Midbrain (tissue), 1 donor: ENCODE data around the gene LFNG.

ENCODE experiments used
- DNase-seq: peaks from one replicate; lab custom pipeline; 2025; lab: John Stamatoyannopoulos, UW

Gene LFNG

GRCh38 chr7:2517678-2518507 lies 1.7 kb upstream of the LFNG start:
- no peak for DNase-seq

GRCh38 chr7:2518737-2519118 lies 846 bp upstream of the LFNG start:
- no peak for DNase-seq

GRCh38 chr7:2520131-2520760 lies 672 bp downstream of the LFNG start:
- DNase-seq = no peak

- no peak for DNase-seq
These were observed 1.3 kb downstream of the LFNG start for GRCh38 chr7:2520761-2521290.

DNA sequence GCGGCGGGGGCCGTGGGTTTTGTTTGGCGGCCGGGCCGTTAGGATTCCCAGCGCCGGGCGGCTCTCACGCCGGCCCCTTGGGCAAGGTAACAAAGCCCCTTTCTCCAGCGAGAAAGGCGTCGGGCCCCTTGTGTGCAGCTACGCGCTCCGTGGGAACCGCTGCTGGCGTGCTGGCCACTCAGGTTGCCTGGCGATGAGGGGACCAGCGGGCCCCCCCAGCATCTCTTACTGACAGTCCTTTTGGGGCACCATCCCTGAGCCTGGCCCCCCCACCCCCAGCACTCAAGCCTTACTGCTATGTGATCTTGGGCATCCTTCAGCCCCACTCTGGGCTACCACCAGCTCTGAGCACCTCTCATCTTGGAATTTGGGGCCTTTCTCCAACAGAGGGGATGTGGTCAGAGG lies 1.8 kb downstream of the LFNG start:
- peak; percentile 9 for DNase-seq

DNA sequence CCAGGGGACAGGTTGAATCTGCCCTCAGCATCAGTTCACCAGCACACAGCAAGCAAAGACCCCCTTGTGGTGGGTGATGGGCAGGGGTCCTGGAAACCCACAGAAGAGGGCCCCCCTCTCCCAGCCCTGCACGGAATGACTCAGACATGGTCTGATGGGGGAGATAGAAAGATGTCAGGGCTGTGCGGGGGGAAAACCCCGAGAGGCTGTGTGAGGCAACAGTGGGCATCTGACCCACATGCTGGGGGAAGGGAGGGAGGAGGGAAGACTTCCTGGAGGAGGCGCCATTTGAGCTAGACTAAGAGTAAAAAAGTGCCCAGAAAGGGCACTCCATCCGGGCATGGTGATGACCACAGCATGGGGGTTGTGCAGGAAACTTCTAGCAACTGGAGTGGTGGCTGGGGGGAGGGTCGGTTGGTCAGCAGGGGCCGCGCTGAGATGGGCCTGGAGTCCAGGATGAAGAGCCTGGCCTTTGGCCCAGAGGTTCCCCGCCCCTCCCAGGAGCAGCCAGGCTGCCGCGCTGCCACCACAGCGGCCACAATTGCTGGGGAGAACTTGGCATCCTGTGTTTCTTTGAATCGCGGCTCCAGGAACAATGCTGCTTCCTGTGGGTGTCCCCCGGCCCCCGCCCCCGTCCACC lies 2.5 kb downstream of the LFNG start:
- peak; percentile 13 for DNase-seq

GRCh38 chr7:2522780-2523433 lies 3.3 kb downstream of the LFNG start:
- DNase-seq = peak; percentile 35

DNA sequence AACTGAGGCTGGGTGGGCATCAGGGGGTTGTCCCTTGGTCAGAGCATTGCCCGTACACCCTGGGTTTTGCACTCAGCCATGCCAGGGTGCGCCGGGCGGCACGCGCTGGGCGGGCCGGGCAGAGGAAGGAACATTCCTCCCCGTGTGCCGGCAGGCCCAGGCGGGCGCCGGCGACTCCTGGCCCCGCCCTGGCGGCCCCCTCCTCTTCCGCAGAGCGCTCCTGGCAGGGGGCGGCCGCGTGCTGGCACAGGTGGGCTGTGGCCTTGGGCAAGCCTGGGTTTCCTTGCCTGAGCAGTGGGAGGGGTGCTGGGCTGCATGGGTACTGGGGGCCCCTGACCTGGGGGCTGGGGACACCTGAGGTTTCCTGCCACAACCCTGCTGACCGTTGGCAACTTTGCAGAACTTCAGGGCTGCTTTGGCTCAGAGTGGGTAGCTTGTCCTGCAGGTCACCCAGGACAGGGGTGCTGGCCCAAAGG lies 3.9 kb downstream of the LFNG start:
- DNase-seq = peak; percentile 55

GRCh38 chr7:2523941-2524807 lies 4.6 kb downstream of the LFNG start:
- peak; percentile 94 for DNase-seq

GRCh38 chr7:2524808-2525657 lies 5.5 kb downstream of the LFNG start:
- no peak for DNase-seq

DNA sequence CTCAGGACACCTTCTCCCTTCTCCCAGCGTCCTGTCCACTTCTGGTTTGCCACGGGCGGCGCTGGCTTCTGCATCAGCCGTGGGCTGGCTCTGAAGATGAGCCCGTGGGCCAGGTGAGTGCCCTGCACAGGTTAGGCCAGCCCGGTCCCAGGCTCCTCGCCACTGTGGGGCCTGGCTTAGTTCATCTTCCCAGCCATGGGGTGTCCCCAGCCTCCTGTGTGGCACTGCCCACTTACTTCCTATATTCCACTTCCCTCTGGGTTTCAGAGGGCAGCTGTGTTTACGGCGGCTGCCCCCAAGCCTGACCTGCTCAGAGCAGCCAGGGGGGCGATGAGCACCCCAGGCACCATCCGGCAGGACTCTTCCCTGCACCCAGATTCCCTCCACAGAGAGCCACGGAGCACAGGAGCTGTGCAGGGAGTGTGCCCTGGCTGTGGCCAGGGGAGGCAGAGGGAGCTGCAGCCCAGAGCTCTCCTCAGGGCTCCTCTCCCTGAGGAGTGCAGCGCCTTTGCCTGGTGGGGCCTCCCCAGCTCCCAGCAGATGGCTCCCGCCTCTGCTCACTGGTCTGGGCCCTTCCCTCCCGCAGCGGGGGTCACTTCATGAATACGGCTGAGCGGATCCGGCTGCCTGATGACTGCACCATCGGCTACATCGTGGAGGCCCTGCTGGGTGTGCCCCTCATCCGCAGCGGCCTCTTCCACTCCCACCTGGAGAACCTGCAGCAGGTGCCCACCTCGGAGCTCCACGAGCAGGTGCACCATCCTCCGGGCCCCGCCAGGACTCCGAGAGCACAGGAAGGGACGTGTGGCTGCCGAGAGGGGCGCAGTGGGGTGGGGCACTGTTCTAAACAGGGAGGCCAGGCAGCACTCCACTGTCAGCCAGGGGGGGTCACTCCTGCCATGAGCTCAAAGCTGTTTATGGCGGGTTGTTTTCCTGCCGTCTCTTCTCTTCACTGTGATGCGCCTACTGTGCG lies 6.4 kb downstream of the LFNG start:
- DNase-seq = no peak

- DNase-seq = no peak
These were observed 7.3 kb downstream of the LFNG start for GRCh38 chr7:2526659-2527504.

DNA sequence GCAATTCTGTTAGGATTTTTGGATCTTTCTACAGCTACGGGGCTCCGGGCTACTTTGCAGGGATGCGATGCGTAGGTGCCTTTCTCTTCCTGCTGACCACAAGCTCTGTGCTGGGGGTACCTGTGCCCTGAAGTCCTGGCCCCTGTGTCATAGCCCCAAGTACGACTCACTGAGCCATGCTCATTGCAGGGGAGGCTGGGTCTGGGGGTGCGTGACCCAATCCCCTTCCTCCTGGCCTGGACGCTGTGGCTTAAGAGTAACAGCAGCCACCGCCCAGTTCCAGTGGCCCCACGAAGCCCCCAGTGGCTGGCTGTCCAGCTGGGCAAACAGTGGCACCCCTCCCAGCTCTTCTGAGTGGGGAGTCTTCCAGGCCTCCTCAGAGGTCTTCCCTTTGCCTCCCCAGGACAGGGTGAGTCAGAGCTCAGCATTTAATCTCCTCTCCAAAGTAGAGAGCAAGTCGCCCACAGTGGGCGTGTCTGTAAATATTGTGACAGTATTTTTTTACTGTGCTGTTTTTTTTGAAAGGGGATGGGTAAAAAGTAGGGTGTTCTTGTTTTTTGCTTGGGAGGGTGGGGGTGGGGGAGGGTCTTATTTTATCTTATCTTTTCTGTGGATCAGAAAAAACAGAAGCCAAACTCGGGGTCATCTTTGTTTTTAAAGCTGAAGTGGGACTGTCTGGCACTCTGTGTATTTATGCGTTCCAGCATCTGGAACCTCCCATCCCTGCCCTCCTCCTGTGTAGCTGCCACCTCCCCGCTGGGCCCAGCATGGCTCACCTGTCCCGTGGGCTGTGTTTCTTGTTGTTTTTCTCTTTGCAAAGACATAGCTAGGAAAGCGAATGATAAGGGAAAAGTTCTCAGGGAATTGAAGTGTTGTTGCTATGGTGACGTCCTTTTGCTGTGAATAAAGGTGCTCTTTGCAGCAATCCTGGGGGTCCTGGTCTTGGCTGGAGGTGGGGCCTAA lies 8.2 kb downstream of the LFNG start:
- no peak for DNase-seq

GRCh38 chr7:2528481-2529095 lies 9.0 kb downstream of the LFNG start:
- no peak for DNase-seq

- DNase-seq = peak; percentile 52
These were observed 9.8 kb downstream of the LFNG start for GRCh38 chr7:2529161-2530070.
